ENCODE results near the gene SLC1A6. TPM values are rescaled to one million over a fixed set of nuclear protein-coding genes. Genes with fewer than 3 reads are reported as not detected.
"Not testable (repeated sequence)": the region's sequence is repeated elsewhere in the genome, so short reads cannot be mapped to it uniquely, and the experiment has no call there.

SLC1A6 gene
- total RNA-seq, 3 donors from 2014 or later (not counting 1 experiment from before 2014, with no cell fraction given): not detected

- intact Hi-C loops (cut with micrococcal nuclease): no loop called here
- H3K4me1 Mint-ChIP-seq: no peaks in the 10 kb centered on the region
- H3K27ac ChIP-seq (ENCODE audit: low read length): no peak overlapping the region
- no peaks in the 10 kb centered on the region for H3K4me1 ChIP-seq (ENCODE audit: control insufficient read depth, insufficient read depth, low read length)
- H3K4me3 ChIP-seq (ENCODE audit: low read length): no peak overlapping the region
- peaks cover 10 to 12% of the 10 kb centered on the region in 2 donors for H3K27me3 Mint-ChIP-seq (ENCODE audit: low read depth in 2 of 2)
- H3K27ac Mint-ChIP-seq: no peak overlapping the region
- no peak overlapping the region for H3K4me3 Mint-ChIP-seq
- whole genome bisulfite sequencing (ENCODE audit: insufficient coverage): 85% methylated on average over 45 of the region's 45 CpGs
- ATAC-seq (no peak), DNase-seq (no peak)
- H3K36me3 Mint-ChIP-seq: no peaks in the 10 kb centered on the region
- no peaks in the 10 kb centered on the region for H3K9me3 Mint-ChIP-seq
- TF ChIP-seq CTCF (IDR thresholded peaks at IDR 0.05): no peak
- H3K36me3 ChIP-seq (ENCODE audit: control insufficient read depth, insufficient read depth, low read length): no peaks in the 10 kb centered on the region
- H3K27me3 ChIP-seq (ENCODE audit: control insufficient read depth, insufficient read depth, low read length): no peaks in the 10 kb centered on the region
- H3K9me3 ChIP-seq (ENCODE audit: control insufficient read depth, insufficient read depth, low read length): no peaks in the 10 kb centered on the region
These were observed 41.8 kb upstream of the SLC1A6 start for GRCh38 chr19:15021286-15022007.

GRCh38 chr19:15018836-15019235 is 39.2 kb upstream of the SLC1A6 start:
- H3K4me1 Mint-ChIP-seq; H3K9me3 Mint-ChIP-seq; intact Hi-C loops (cut with micrococcal nuclease); H3K27me3 ChIP-seq (ENCODE audit: control insufficient read depth, insufficient read depth, low read length); H3K9me3 ChIP-seq (ENCODE audit: control insufficient read depth, insufficient read depth, low read length); H3K36me3 ChIP-seq (ENCODE audit: control insufficient read depth, insufficient read depth, low read length); DNase-seq; H3K27ac Mint-ChIP-seq; H3K36me3 Mint-ChIP-seq; H3K27ac ChIP-seq (ENCODE audit: low read length); H3K4me3 ChIP-seq (ENCODE audit: low read length); ATAC-seq; H3K4me3 Mint-ChIP-seq; H3K4me1 ChIP-seq (ENCODE audit: control insufficient read depth, insufficient read depth, low read length): not testable (repeated sequence)
- 72% methylated on average over 2 of the region's 3 CpGs for WGBS (ENCODE audit: insufficient coverage)
- H3K27me3 Mint-ChIP-seq (ENCODE audit: low read depth in 2 of 2): peaks cover 8 to 12% of the 10 kb centered on the region in 2 donors

- no peaks in the 10 kb centered on the region for H3K27me3 ChIP-seq (ENCODE audit: control insufficient read depth, insufficient read depth, low read length)
- Mint-ChIP-seq H3K4me3 (no peak overlapping the region), H3K36me3 (no peaks in the 10 kb centered on the region), H3K27ac (no peak overlapping the region), H3K4me1 (no peaks in the 10 kb centered on the region), H3K27me3 (ENCODE audit: low read depth in 2 of 2) (peaks cover 22 to 25% of the 10 kb centered on the region in 2 donors), H3K9me3 (no peaks in the 10 kb centered on the region)
- no peak for ATAC-seq
- H3K4me3 ChIP-seq (ENCODE audit: low read length): no peak overlapping the region
- no peaks in the 10 kb centered on the region for H3K36me3 ChIP-seq (ENCODE audit: control insufficient read depth, insufficient read depth, low read length)
- H3K27ac ChIP-seq (ENCODE audit: low read length): no peak overlapping the region
- no peak for TF ChIP-seq CTCF (IDR thresholded peaks at IDR 0.05)
- DNase-seq: peak in 1 of 2 donors; percentile 22
- WGBS (ENCODE audit: insufficient coverage): 43% methylated on average over 18 of the region's 18 CpGs
- intact Hi-C loops (cut with micrococcal nuclease): no loop called here
- H3K4me1 ChIP-seq (ENCODE audit: control insufficient read depth, insufficient read depth, low read length): no peaks in the 10 kb centered on the region
- H3K9me3 ChIP-seq (ENCODE audit: control insufficient read depth, insufficient read depth, low read length): no peaks in the 10 kb centered on the region
These were observed 36.4 kb upstream of the SLC1A6 start for GRCh38 chr19:15015946-15016542.

- ATAC-seq: no peak
- no peaks in the 10 kb centered on the region for H3K4me1 Mint-ChIP-seq
- Histone ChIP-seq H3K9me3 (ENCODE audit: control insufficient read depth, insufficient read depth, low read length) (no peaks in the 10 kb centered on the region), H3K4me1 (ENCODE audit: control insufficient read depth, insufficient read depth, low read length) (no peaks in the 10 kb centered on the region), H3K36me3 (ENCODE audit: control insufficient read depth, insufficient read depth, low read length) (no peaks in the 10 kb centered on the region), H3K27ac (ENCODE audit: low read length) (no peak overlapping the region), H3K27me3 (ENCODE audit: control insufficient read depth, insufficient read depth, low read length) (no peaks in the 10 kb centered on the region), H3K4me3 (ENCODE audit: low read length) (no peak overlapping the region)
- intact Hi-C loops (cut with micrococcal nuclease): no loop called here
- no peak overlapping the region for H3K4me3 Mint-ChIP-seq
- peaks cover 31 to 35% of the 10 kb centered on the region in 2 donors for H3K27me3 Mint-ChIP-seq (ENCODE audit: low read depth in 2 of 2)
- DNase-seq: peak in 1 of 2 donors; percentile 12
- WGBS (ENCODE audit: insufficient coverage): 11% methylated on average over 10 of the region's 11 CpGs
- TF ChIP-seq CTCF (IDR thresholded peaks at IDR 0.05): no peak
- no peaks in the 10 kb centered on the region for H3K36me3 Mint-ChIP-seq
- H3K9me3 Mint-ChIP-seq: no peaks in the 10 kb centered on the region
- H3K27ac Mint-ChIP-seq: no peak overlapping the region
These were observed 34.9 kb upstream of the SLC1A6 start for GRCh38 chr19:15014579-15014978.

All from natural killer cell (primary cell).